Glomerular visceral epithelial cell (primary cell): ENCODE data around the gene ITPK1.

ENCODE experiments used
- DNase-seq: peaks from one replicate; pipeline ENCODE4 v3.0.0-alpha.2; 2016; ENCODE audit errors: extremely low spot score

The ITPK1 gene

GRCh38 chr14:93044556-93044955 lies 71.2 kb downstream of the ITPK1 start:
- DNase-seq = no peak

GRCh38 chr14:93044121-93044520 lies 71.6 kb downstream of the ITPK1 start:
- no peak for DNase-seq

- DNase-seq = peak; percentile 84
Observed at GRCh38 chr14:93042968-93043940, 72.5 kb downstream of the ITPK1 start.

GRCh38 chr14:93041830-93042229 lies 73.9 kb downstream of the ITPK1 start:
- DNase-seq = no peak

GRCh38 chr14:93040982-93041381 lies 74.7 kb downstream of the ITPK1 start:
- DNase-seq = no peak

GRCh38 chr14:93040443-93040842 lies 75.3 kb downstream of the ITPK1 start:
- no peak for DNase-seq

GRCh38 chr14:93039649-93040315 lies 75.9 kb downstream of the ITPK1 start:
- no peak for DNase-seq

GRCh38 chr14:93037351-93037750 lies 78.4 kb downstream of the ITPK1 start:
- no peak for DNase-seq

- no peak for DNase-seq
Observed at GRCh38 chr14:93036652-93037345, 78.9 kb downstream of the ITPK1 start.

- DNase-seq = peak; percentile 44
Observed at GRCh38 chr14:93035917-93036651, 79.6 kb downstream of the ITPK1 start.

- no peak for DNase-seq
Observed at GRCh38 chr14:93035585-93035916, 80.2 kb downstream of the ITPK1 start.

- no peak for DNase-seq
Observed at GRCh38 chr14:93034671-93034994, 81.1 kb downstream of the ITPK1 start.

GRCh38 chr14:93033983-93034670 lies 81.6 kb downstream of the ITPK1 start:
- DNase-seq = no peak

- DNase-seq = no peak
Observed at GRCh38 chr14:93033084-93033982, 82.4 kb downstream of the ITPK1 start.

GRCh38 chr14:93032421-93032936 lies 83.2 kb downstream of the ITPK1 start:
- peak; percentile 32 for DNase-seq

GRCh38 chr14:93031505-93032315 lies 84.0 kb downstream of the ITPK1 start:
- DNase-seq = no peak

- no peak for DNase-seq
Observed at GRCh38 chr14:93030761-93031160, 85.0 kb downstream of the ITPK1 start.

GRCh38 chr14:93029911-93030508 lies 85.7 kb downstream of the ITPK1 start:
- DNase-seq = no peak

- DNase-seq = no peak
Observed at GRCh38 chr14:93029417-93029816, 86.3 kb downstream of the ITPK1 start.
